GM21423 (cell line): Measurements from ENCODE around the gene NPTXR.
"Not testable (repeated sequence)": the region's sequence is repeated elsewhere in the genome, so short reads cannot be mapped to it uniquely, and the experiment has no call there.

Experiments
- ATAC-seq: cut with Tn5 transposase; IDR thresholded peaks from one replicate; pipeline ENCODE4 v1.9.1; 2021; ENCODE audit warnings: mild to moderate bottlenecking, moderate library complexity; ENCODE audit not compliant: unreplicated experiment

Gene NPTXR

GRCh38 chr22:38868886-38869381 lies 25.1 kb upstream of the NPTXR start:
- no peak for ATAC-seq

GRCh38 chr22:38868286-38868721 lies 24.5 kb upstream of the NPTXR start:
- ATAC-seq, result no peak

GRCh38 chr22:38867471-38868285 lies 23.9 kb upstream of the NPTXR start:
- no peak for ATAC-seq

GRCh38 chr22:38867124-38867455 lies 23.3 kb upstream of the NPTXR start:
- ATAC-seq, result no peak

GRCh38 chr22:38866399-38867123 lies 22.7 kb upstream of the NPTXR start:
- ATAC-seq, result no peak

- no peak for ATAC-seq
These were observed 22.2 kb upstream of the NPTXR start for GRCh38 chr22:38866024-38866398.

- no peak for ATAC-seq
These were observed 21.6 kb upstream of the NPTXR start for GRCh38 chr22:38865201-38866023.

- ATAC-seq, result no peak
These were observed 20.7 kb upstream of the NPTXR start for GRCh38 chr22:38864361-38865191.

GRCh38 chr22:38863531-38864131 lies 19.8 kb upstream of the NPTXR start:
- no peak for ATAC-seq

- no peak for ATAC-seq
These were observed 18.8 kb upstream of the NPTXR start for GRCh38 chr22:38862375-38863329.

GRCh38 chr22:38861927-38862326 lies 18.1 kb upstream of the NPTXR start:
- no peak for ATAC-seq

GRCh38 chr22:38861170-38861876 lies 17.5 kb upstream of the NPTXR start:
- no peak for ATAC-seq

GRCh38 chr22:38860283-38861169 lies 16.7 kb upstream of the NPTXR start:
- ATAC-seq, result no peak

- ATAC-seq, result no peak
These were observed 15.9 kb upstream of the NPTXR start for GRCh38 chr22:38859581-38860282.

GRCh38 chr22:38858492-38858891 lies 14.7 kb upstream of the NPTXR start:
- no peak for ATAC-seq

- ATAC-seq, result not testable (repeated sequence)
These were observed 10.6 kb upstream of the NPTXR start for GRCh38 chr22:38854476-38854875.

GRCh38 chr22:38853883-38854282 lies 10.1 kb upstream of the NPTXR start:
- ATAC-seq, result not testable (repeated sequence)
